Measurements from ENCODE around the gene ALPL. TPM values are rescaled to one million over a fixed set of nuclear protein-coding genes. Genes with fewer than 3 reads are reported as not detected.
A peak's percentile ranks its signal among the peaks of the same experiment; 100 is the strongest.

Gene ALPL
- total RNA-seq, 2 experiments from 2014 or later = not detected

- Mint-ChIP-seq H3K4me1 (ENCODE audit: low read depth) (no peaks in the 10 kb centered on the region), H3K27me3 (peaks cover 4% of the 10 kb centered on the region), H3K36me3 (no peaks in the 10 kb centered on the region), H3K27ac (no peak overlapping the region), H3K4me3 (no peak overlapping the region), H3K9me3 (no peaks in the 10 kb centered on the region)
- DNase-seq = no peak
- ChIA-PET POLR2A (no interaction called here), CTCF (no interaction called here)
- intact Hi-C loops (cut with micrococcal nuclease) = loop anchor here (10.0 kb wide), 1 partner anchor 88 kb away; the partner anchor contains the start of gene ALPL
These were observed 84.0 kb downstream of the ALPL start for GRCh38 chr1:21593231-21593630.

GRCh38 chr1:21594501-21594900 lies 85.3 kb downstream of the ALPL start:
- intact Hi-C loops (cut with micrococcal nuclease) = loop anchor here (2.0 to 10.0 kb wide), 2 partner anchors 64 to 90 kb away; partner anchors contain the start of gene ALPL
- peaks cover 4% of the 10 kb centered on the region for H3K27me3 Mint-ChIP-seq
- H3K27ac Mint-ChIP-seq = no peak overlapping the region
- no peaks in the 10 kb centered on the region for H3K9me3 Mint-ChIP-seq
- ChIA-PET POLR2A (no interaction called here), CTCF (no interaction called here)
- DNase-seq = no peak
- no peak overlapping the region for H3K4me3 Mint-ChIP-seq
- H3K4me1 Mint-ChIP-seq (ENCODE audit: low read depth) = no peaks in the 10 kb centered on the region
- no peaks in the 10 kb centered on the region for H3K36me3 Mint-ChIP-seq

GRCh38 chr1:21594935-21595897 lies 86.0 kb downstream of the ALPL start:
- H3K9me3 Mint-ChIP-seq = no peaks in the 10 kb centered on the region
- intact Hi-C loops (cut with micrococcal nuclease) = loop anchor here (2.0 to 10.0 kb wide), 2 partner anchors 64 to 90 kb away; partner anchors contain the start of gene ALPL
- peaks cover 4% of the 10 kb centered on the region for H3K27me3 Mint-ChIP-seq
- no peak overlapping the region for H3K27ac Mint-ChIP-seq
- no peaks in the 10 kb centered on the region for H3K36me3 Mint-ChIP-seq
- POLR2A ChIA-PET = no interaction called here
- H3K4me3 Mint-ChIP-seq = no peak overlapping the region
- H3K4me1 Mint-ChIP-seq (ENCODE audit: low read depth) = no peaks in the 10 kb centered on the region
- CTCF ChIA-PET = interaction anchor here (0.6 to 2.1 kb wide), 8 partner anchors 16 to 991 kb away, joined by 3 to 6 read pairs (median 3); partner anchors contain the start of gene ALPL
- peak; percentile 75 for DNase-seq

- H3K27ac Mint-ChIP-seq = no peak overlapping the region
- no peak overlapping the region for H3K4me3 Mint-ChIP-seq
- POLR2A ChIA-PET = no interaction called here
- peaks cover 6% of the 10 kb centered on the region for H3K27me3 Mint-ChIP-seq
- CTCF ChIA-PET = interaction anchor here (0.6 to 2.1 kb wide), 6 partner anchors 17 to 87 kb away, joined by 3 to 6 read pairs (median 3); partner anchors contain the start of gene ALPL
- DNase-seq = no peak
- intact Hi-C loops (cut with micrococcal nuclease) = loop anchor here (10.0 kb wide), 1 partner anchor 91 kb away; the partner anchor contains the start of gene ALPL
- H3K36me3 Mint-ChIP-seq = no peaks in the 10 kb centered on the region
- H3K9me3 Mint-ChIP-seq = no peaks in the 10 kb centered on the region
- no peaks in the 10 kb centered on the region for H3K4me1 Mint-ChIP-seq (ENCODE audit: low read depth)
These were observed 87.0 kb downstream of the ALPL start for GRCh38 chr1:21596174-21596573.

DNA sequence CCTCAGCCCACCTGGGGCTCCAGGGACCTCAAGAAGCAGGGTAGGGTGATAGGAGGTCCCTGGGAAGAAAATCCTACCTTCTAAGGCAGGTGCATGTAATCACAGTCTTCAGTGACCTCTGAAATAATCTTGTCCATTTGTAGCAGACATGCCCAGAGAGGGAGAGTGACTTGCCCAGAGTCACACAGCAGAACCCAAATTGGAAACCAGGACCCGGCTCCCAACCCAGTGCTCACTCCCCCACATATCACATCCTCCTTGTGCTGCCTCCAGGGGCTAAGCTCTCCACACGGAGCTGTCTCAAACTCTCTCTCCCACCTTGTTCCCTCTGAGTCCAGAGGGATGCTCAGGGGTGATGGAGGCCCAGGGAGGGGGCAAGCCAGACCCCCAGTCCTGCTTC lies 87.4 kb downstream of the ALPL start:
- ChIA-PET POLR2A (no interaction called here), CTCF (interaction anchor here (1.3 to 2.1 kb wide), 2 partner anchors 23 to 63 kb away, joined by 3 to 6 read pairs; no protein-coding TSS in a partner anchor)
- no peak for DNase-seq
- Mint-ChIP-seq H3K27me3 (peaks cover 7% of the 10 kb centered on the region), H3K4me1 (ENCODE audit: low read depth) (no peaks in the 10 kb centered on the region), H3K27ac (no peak overlapping the region), H3K36me3 (no peaks in the 10 kb centered on the region), H3K9me3 (no peaks in the 10 kb centered on the region), H3K4me3 (no peak overlapping the region)
- intact Hi-C loops (cut with micrococcal nuclease) = loop anchor here (10.0 kb wide), 1 partner anchor 92 kb away; the partner anchor contains the start of gene ALPL

- Mint-ChIP-seq H3K36me3 (no peaks in the 10 kb centered on the region), H3K4me1 (ENCODE audit: low read depth) (no peaks in the 10 kb centered on the region), H3K9me3 (no peaks in the 10 kb centered on the region), H3K27me3 (peaks cover 7% of the 10 kb centered on the region), H3K4me3 (no peak overlapping the region), H3K27ac (no peak overlapping the region)
- no peak for DNase-seq
- intact Hi-C loops (cut with micrococcal nuclease) = loop anchor here (10.0 kb wide), 1 partner anchor 93 kb away; the partner anchor contains the start of gene ALPL
- POLR2A ChIA-PET = no interaction called here
- CTCF ChIA-PET = no interaction called here
These were observed 88.5 kb downstream of the ALPL start for GRCh38 chr1:21597753-21598152.

- Mint-ChIP-seq H3K27ac (no peak overlapping the region), H3K4me3 (no peak overlapping the region), H3K4me1 (ENCODE audit: low read depth) (no peaks in the 10 kb centered on the region), H3K9me3 (no peaks in the 10 kb centered on the region), H3K36me3 (no peaks in the 10 kb centered on the region), H3K27me3 (peaks cover 7% of the 10 kb centered on the region)
- intact Hi-C loops (cut with micrococcal nuclease) = loop anchor here (10.0 kb wide), 1 partner anchor 94 kb away; the partner anchor contains the start of gene ALPL
- ChIA-PET POLR2A (no interaction called here), CTCF (no interaction called here)
- no peak for DNase-seq
These were observed 89.2 kb downstream of the ALPL start for GRCh38 chr1:21598417-21598816.

- POLR2A ChIA-PET = no interaction called here
These were observed 89.7 kb downstream of the ALPL start for GRCh38 chr1:21598904-21599303.

DNA sequence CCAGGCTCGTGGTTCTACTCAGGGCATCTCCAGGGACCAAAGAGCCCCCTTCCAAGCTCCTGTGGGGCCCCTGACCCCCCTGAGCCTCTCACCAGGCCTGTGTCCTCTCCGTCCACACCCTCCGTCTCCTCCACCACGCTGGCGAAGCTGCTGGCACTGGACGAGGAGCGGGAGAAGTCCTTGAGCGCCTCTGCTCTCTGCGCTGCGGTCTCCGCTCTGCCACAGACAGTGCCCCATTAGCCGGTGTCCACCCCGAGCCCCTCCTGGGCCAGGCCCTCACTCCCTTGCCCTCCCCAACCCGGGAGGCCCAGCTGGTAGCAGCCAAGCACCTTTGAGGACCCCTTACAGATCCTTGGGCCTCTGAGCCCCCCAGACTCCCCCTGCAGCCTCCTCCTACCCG lies 90.2 kb downstream of the ALPL start:
- H3K9me3 Mint-ChIP-seq = no peaks in the 10 kb centered on the region
- CTCF ChIA-PET = interaction anchor here (0.6 kb wide), 1 partner anchor 405 kb away, joined by 4 read pairs; no protein-coding TSS in a partner anchor
- no peak for DNase-seq
- H3K27ac Mint-ChIP-seq = no peak overlapping the region
- H3K4me3 Mint-ChIP-seq = no peak overlapping the region
- intact Hi-C loops (cut with micrococcal nuclease) = loop anchor here (10.0 kb wide), 1 partner anchor 95 kb away; the partner anchor contains the start of gene ALPL
- H3K4me1 Mint-ChIP-seq (ENCODE audit: low read depth) = no peaks in the 10 kb centered on the region
- H3K27me3 Mint-ChIP-seq = peaks cover 7% of the 10 kb centered on the region
- POLR2A ChIA-PET = no interaction called here
- H3K36me3 Mint-ChIP-seq = no peaks in the 10 kb centered on the region

More at GRCh38 chr1:21598904-21599303, 89.7 kb downstream of the ALPL start:
- no peak for DNase-seq
- Mint-ChIP-seq H3K36me3 (no peaks in the 10 kb centered on the region), H3K4me3 (no peak overlapping the region), H3K27ac (no peak overlapping the region), H3K27me3 (peaks cover 7% of the 10 kb centered on the region), H3K9me3 (no peaks in the 10 kb centered on the region), H3K4me1 (ENCODE audit: low read depth) (no peaks in the 10 kb centered on the region)
- intact Hi-C loops (cut with micrococcal nuclease) = loop anchor here (10.0 kb wide), 1 partner anchor 94 kb away; the partner anchor contains the start of gene ALPL
- CTCF ChIA-PET = interaction anchor here (0.6 kb wide), 1 partner anchor 405 kb away, joined by 4 read pairs; no protein-coding TSS in a partner anchor

DNA sequence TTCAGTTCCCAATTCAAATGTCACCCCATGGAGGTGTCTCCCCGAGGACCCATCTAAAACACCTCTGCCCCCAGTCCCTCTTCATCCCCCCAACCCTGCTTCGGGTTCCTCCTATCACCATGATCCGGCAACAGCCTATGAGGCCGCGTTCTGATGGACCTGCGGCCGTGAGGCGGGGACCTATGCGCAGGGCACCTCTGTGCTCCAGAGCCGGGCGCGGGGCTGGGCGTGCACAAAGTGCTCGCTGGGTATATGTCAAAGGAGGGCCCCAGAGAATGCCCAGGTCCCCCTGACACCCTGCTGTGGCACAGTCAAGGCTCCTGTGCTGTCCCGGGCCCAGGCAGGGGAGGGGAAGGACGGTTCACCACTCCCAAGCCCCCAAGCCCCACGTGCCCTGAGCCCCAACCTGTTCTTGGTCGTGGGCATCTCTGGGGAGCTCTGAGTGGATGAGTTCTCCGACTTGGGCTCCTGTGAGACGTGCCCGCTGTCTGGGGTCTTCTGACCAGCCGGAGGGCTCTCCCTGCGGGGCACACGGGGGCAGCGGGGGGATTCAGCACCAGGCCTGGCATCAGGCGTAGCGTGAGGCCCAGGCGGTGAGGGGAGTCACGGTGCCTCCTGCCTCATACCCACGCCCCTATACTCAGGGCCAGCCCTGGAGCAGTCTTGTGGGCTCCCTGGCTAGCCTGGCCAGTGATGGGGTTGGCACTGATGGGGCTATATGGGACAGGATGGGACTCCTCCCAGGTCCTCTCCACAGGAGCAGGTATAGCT lies 92.2 kb downstream of the ALPL start:
- intact Hi-C loops (cut with micrococcal nuclease) = no loop called here
- Mint-ChIP-seq H3K27ac (no peak overlapping the region), H3K36me3 (no peaks in the 10 kb centered on the region), H3K4me3 (no peak overlapping the region), H3K27me3 (peaks cover 3% of the 10 kb centered on the region), H3K9me3 (no peaks in the 10 kb centered on the region), H3K4me1 (ENCODE audit: low read depth) (no peaks in the 10 kb centered on the region)
- DNase-seq = no peak
- CTCF ChIA-PET = no interaction called here
- POLR2A ChIA-PET = no interaction called here

- Mint-ChIP-seq H3K27ac (no peak overlapping the region), H3K4me1 (ENCODE audit: low read depth) (peaks cover 10% of the 10 kb centered on the region), H3K9me3 (no peaks in the 10 kb centered on the region), H3K27me3 (peaks cover 3% of the 10 kb centered on the region), H3K4me3 (no peak overlapping the region), H3K36me3 (no peaks in the 10 kb centered on the region)
- CTCF ChIA-PET = no interaction called here
- intact Hi-C loops (cut with micrococcal nuclease) = no loop called here
- POLR2A ChIA-PET = no interaction called here
- no peak for DNase-seq
These were observed 94.2 kb downstream of the ALPL start for GRCh38 chr1:21603177-21604138.

Data from activated CD4-positive, alpha-beta memory T cell treated with anti-CD3 and anti-CD28 coated beads for 36 hours (primary cell).